Bone marrow (tissue), 2 donors: ENCODE results near the gene TRIM33.

Source experiments
- DNase-seq, 2 donors: peaks; one replicate each; lab custom pipeline; 2025; lab: John Stamatoyannopoulos, UW

TRIM33 gene

GRCh38 chr1:114349891-114350605, 161.0 kb downstream of the TRIM33 start:
- no peak for DNase-seq

DNA sequence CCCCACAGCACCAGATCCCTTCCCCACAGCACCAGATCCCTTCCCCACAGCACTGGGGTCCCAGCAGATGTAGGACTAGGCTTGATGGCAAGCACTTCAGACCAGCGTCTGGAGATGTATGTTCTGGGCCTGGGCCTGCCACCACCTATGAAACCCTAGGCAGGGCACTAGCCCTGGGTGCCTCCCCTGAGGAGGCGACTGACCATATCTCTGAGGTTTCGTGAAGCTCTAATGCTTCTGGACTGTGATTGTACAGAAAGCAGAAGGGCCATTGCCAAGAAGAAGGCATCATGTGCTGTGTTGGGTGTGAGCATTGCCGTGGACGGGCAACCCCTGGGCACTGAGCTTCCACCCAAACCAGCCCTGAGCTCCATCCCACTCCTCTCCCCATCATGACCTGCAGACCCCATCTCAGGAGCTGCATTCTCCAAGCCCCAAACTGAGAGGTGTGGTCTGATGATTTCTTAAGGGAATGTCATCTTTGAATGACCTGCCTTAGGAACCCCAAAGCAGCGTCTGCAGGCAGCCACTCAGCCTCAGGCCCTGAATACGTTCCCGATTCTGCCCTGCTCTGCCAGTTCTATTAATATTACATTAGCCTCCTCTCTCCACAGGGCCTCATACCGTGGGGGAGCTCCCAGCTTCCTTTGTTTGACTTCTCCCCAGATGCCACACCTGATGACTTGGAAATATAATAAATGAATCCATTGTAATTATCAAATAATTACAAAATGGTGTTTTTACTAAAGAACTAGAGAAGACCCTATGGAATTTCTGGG, 163.4 kb downstream of the TRIM33 start:
- DNase-seq, result no peak

GRCh38 chr1:114346480-114347029, 164.4 kb downstream of the TRIM33 start:
- peak; percentile 87 to 89 for DNase-seq

DNA sequence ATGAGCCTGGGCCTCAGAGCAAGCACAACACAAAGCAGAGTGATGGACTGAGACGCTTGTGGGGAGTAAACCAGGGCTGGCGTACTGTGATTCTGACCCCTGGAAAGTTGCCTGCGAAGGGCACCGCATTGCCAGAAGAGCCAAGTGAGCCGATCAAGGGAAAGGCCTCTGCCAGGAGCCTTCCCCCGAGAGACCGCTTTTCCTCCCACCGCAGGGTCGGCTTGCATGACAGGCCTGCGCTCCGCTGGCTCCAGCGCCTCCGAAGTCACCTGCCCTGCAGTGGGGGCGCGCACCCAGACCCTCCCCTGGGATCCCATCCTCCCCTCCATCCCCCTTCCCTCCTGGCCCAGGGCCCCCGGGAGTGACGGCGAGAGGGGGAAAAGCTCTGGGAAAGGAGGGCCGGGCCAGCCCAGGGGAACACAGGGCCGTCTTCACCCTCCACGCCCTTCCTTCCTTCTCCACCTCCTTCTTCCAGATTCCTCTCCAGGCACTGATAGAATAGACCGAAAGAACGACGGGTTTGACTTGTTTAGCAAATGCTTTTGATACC, 165.0 kb downstream of the TRIM33 start:
- no peak for DNase-seq

DNA sequence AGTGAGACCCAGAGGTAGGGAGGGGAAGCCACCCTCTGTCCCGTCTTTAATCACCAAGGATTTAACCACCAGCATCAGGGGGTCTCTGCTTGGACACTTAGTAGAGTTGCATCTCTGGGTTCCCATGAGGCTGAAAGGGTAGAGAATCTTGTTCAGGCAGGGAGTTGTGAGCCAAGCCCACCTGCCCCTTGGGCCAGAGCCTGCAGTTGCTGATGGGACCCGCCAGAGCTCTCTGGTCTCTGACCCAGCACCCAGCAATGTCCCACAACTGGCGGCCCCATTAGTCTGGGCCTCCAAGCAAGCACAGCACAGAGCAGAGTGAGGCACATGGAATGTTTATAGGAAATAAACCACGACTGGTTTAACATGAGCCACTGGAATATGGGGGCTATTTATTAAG, 166.3 kb downstream of the TRIM33 start:
- no peak for DNase-seq
